ENCODE data around the gene ACOT11.
A peak's percentile ranks its signal among the peaks of the same experiment; 100 is the strongest.

Gene ACOT11

DNA sequence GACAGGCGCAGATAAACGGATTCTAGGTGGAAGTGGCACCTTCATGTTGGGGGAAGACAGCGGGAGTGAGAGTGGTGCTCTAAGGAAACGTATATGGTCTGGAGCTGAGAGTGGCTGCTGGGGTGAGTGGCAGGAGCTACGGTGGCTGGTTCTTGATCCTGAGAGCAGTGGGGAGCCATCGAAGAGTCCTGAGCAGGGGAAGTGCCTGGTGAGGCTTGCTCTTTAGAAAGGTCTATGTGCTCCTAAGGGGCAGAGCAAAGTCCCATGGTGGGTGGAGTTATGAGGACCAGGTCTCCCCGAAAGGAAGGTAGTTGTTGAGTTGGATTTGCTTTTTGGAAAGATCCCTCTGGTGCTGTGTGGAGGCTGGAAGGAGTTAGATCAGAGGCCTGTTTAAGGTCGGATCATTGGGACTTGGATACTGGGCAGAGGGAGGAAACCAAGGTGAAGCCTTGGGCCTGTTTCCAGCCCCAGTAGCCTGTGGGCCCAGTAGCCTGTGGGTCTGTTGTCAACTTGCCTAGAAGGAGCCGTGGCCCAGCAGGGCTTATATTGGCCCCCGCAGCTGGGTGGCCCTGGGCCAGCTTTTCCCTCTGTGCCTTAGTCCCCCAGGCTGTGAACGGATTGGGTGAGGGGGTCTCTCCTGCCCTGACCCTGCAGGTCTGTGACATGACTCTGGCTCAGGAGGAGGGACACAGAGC is 33.0 kb downstream of the ACOT11 start (continued):
- TF ChIP-seq, protein P1, sequence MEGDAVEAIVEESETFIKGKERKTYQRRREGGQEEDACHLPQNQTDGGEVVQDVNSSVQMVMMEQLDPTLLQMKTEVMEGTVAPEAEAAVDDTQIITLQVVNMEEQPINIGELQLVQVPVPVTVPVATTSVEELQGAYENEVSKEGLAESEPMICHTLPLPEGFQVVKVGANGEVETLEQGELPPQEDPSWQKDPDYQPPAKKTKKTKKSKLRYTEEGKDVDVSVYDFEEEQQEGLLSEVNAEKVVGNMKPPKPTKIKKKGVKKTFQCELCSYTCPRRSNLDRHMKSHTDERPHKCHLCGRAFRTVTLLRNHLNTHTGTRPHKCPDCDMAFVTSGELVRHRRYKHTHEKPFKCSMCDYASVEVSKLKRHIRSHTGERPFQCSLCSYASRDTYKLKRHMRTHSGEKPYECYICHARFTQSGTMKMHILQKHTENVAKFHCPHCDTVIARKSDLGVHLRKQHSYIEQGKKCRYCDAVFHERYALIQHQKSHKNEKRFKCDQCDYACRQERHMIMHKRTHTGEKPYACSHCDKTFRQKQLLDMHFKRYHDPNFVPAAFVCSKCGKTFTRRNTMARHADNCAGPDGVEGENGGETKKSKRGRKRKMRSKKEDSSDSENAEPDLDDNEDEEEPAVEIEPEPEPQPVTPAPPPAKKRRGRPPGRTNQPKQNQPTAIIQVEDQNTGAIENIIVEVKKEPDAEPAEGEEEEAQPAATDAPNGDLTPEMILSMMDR (tag by site-specific recombination; IDR thresholded peaks at IDR 0.05): no peak
- TF ChIP-seq ZNF274 (IDR thresholded peaks at IDR 0.05; ENCODE audit: low read length) (no peak), ZNF274 (tag by site-specific recombination; IDR thresholded peaks at IDR 0.05; ENCODE audit: borderline replicate concordance) (no peak)

DNA sequence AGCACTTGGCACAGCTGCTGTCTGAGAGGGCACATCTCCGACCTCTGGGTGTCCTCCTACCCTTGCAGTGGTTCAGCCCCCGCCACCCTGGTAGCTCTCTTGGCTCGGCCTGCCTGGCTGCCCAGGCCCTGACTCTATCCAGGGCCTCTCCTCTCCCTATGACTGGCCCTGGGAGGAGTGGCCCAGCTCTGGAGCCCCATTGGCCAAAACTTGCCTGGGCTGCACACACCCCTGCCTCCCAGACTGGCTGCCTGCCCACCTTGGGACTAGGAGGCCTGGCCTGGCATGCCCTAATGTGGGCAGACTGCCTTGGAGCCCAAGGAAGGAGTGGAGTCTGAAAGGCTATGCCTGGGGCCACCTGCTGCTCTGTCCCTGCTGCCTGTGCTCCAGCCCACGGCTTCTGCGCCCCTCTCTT is 33.6 kb downstream of the ACOT11 start:
- ChIA-PET CTCF (no interaction called here), POLR2A (no interaction called here)
- Histone ChIP-seq H3K4me1 (ENCODE audit: control insufficient read depth, insufficient read depth, low read length) (no peaks in the 10 kb centered on the region), H3K4me3 (ENCODE audit: low read depth, low read length) (no peak overlapping the region), H3K9me3 (ENCODE audit: control insufficient read depth, insufficient read depth, low read depth, low read length) (no peaks in the 10 kb centered on the region), H3K27ac (ENCODE audit: extremely low read depth, low read depth, low read length) (no peak overlapping the region), H3K36me3 (ENCODE audit: control insufficient read depth in 2 of 2, insufficient read depth in 1 of 2, low read length in 2 of 2) (no peaks in the 10 kb centered on the region)
- TF ChIP-seq KLF10 (tag by site-specific recombination; IDR thresholded peaks at IDR 0.05) (peak; percentile 81), ZIC2 (tag by site-specific recombination; IDR thresholded peaks at IDR 0.05) (peak; percentile 50), ZNF747 (tag by site-specific recombination; IDR thresholded peaks at IDR 0.05) (no peak), SCRT2 (tag by site-specific recombination; IDR thresholded peaks at IDR 0.05) (peak; percentile 38; the same call in 1 of the 2 replicates), ZBTB8A (tag by site-specific recombination; IDR thresholded peaks at IDR 0.05) (peak; percentile 55), ZBTB21 (tag by site-specific recombination; IDR thresholded peaks at IDR 0.05) (no peak), ZBTB17 (tag by site-specific recombination; IDR thresholded peaks at IDR 0.05) (peak; percentile 39; the same call in 1 of the 2 replicates), ZFHX2 (tag by site-specific recombination; conservative IDR thresholded peaks at IDR 0.05) (peak; percentile 73)

DNA sequence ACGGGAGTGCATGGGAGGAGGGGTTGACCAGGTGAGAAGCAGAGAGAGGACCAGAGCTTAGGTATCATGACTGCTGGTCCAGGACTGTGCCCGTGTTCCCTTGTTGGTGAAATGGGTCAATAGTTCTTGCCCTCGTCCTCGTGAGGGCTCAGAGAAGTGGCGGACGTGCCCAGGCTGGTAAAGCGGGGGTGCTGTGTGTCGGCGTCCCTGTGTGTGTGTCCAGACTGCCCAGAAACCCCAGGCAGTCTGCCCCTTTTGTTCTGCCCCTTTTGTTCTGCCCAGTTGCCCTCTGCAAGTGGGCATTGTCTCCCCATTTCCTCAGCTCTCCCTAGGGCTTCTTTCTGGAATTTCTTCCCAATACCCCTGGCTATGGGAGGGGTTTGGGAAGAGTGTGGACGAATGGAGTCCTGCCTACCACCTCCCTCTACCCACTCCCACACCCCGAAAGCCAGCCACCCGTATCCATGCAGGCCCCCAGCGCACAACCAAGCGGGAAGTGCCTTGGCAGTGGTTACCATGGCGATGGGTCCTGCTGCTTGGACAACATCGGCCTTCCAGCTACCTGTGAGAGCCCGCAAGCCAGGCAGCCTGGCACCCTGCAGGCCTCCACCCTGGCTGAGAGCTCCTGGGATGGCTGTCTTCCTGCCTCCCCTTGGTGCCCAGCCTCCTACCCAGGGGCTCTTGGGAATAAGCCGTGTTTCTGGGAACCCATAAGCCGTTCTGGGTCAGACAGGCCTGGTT is 34.7 kb downstream of the ACOT11 start:
- Histone ChIP-seq H3K4me3 (ENCODE audit: low read depth, low read length) (no peak overlapping the region), H3K27ac (ENCODE audit: extremely low read depth, low read depth, low read length) (no peak overlapping the region), H3K4me1 (ENCODE audit: control insufficient read depth, insufficient read depth, low read length) (no peaks in the 10 kb centered on the region), H3K36me3 (ENCODE audit: control insufficient read depth in 2 of 2, insufficient read depth in 1 of 2, low read length in 2 of 2) (no peaks in the 10 kb centered on the region), H3K9me3 (ENCODE audit: control insufficient read depth, insufficient read depth, low read depth, low read length) (no peaks in the 10 kb centered on the region)
- ChIA-PET POLR2A (no interaction called here), CTCF (no interaction called here)
- TF ChIP-seq, protein P2, sequence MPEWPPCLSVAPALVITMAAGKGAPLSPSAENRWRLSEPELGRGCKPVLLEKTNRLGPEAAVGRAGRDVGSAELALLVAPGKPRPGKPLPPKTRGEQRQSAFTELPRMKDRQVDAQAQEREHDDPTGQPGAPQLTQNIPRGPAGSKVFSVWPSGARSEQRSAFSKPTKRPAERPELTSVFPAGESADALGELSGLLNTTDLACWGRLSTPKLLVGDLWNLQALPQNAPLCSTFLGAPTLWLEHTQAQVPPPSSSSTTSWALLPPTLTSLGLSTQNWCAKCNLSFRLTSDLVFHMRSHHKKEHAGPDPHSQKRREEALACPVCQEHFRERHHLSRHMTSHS (tag by site-specific recombination; IDR thresholded peaks at IDR 0.05): no peak
- TF ChIP-seq ZIC2 (tag by site-specific recombination; IDR thresholded peaks at IDR 0.05) (peak; percentile 64), ZNF184 (tag by site-specific recombination; IDR thresholded peaks at IDR 0.05) (no peak)
- TF ChIP-seq, protein P3, sequence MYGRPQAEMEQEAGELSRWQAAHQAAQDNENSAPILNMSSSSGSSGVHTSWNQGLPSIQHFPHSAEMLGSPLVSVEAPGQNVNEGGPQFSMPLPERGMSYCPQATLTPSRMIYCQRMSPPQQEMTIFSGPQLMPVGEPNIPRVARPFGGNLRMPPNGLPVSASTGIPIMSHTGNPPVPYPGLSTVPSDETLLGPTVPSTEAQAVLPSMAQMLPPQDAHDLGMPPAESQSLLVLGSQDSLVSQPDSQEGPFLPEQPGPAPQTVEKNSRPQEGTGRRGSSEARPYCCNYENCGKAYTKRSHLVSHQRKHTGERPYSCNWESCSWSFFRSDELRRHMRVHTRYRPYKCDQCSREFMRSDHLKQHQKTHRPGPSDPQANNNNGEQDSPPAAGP (tag by site-specific recombination; IDR thresholded peaks at IDR 0.05): no peak

DNA sequence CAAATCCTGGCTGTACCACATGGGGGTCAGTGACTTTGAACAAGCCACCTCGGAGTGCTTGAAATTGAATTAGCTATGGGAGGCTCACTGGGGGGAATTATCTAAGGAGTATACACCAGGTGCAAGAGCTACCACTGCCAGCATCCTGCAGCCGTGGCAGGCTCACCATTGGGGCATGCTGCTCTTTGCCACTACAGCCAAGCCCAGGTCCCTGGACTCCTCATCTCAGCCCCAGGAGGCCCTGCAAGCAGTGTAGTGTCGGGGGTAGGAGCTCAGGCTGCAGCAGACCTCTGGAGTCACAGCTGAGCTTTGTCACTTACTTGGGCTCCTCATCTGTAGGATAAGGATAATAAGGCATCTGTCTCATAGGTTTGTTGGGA is 35.3 kb downstream of the ACOT11 start:
- CTCF ChIA-PET: interaction anchor here (0.6 to 1.4 kb wide), 2 partner anchors 42 to 94 kb away, joined by 3 read pairs; no protein-coding TSS in a partner anchor
- H3K9me3 ChIP-seq (ENCODE audit: control insufficient read depth, insufficient read depth, low read depth, low read length): no peaks in the 10 kb centered on the region
- H3K36me3 ChIP-seq (ENCODE audit: control insufficient read depth in 2 of 2, insufficient read depth in 1 of 2, low read length in 2 of 2): no peaks in the 10 kb centered on the region
- POLR2A ChIA-PET: no interaction called here
- no peak overlapping the region for H3K4me3 ChIP-seq (ENCODE audit: low read depth, low read length)
- H3K4me1 ChIP-seq (ENCODE audit: control insufficient read depth, insufficient read depth, low read length): no peaks in the 10 kb centered on the region
- H3K27ac ChIP-seq (ENCODE audit: extremely low read depth, low read depth, low read length): no peak overlapping the region
- TF ChIP-seq ZNF660 (tag by site-specific recombination; IDR thresholded peaks at IDR 0.05) (no peak), ZNF843 (tag by site-specific recombination; IDR thresholded peaks at IDR 0.05) (no peak), MYNN (tag by site-specific recombination; IDR thresholded peaks at IDR 0.05; ENCODE audit: borderline replicate concordance) (no peak), ZNF184 (tag by site-specific recombination; IDR thresholded peaks at IDR 0.05) (no peak), ZNF211 (tag by site-specific recombination; IDR thresholded peaks at IDR 0.05; ENCODE audit: low read depth) (no peak), ZNF529 (tag by site-specific recombination; IDR thresholded peaks at IDR 0.05; ENCODE audit: insufficient replicate concordance) (no peak)
- TF ChIP-seq, protein P4, sequence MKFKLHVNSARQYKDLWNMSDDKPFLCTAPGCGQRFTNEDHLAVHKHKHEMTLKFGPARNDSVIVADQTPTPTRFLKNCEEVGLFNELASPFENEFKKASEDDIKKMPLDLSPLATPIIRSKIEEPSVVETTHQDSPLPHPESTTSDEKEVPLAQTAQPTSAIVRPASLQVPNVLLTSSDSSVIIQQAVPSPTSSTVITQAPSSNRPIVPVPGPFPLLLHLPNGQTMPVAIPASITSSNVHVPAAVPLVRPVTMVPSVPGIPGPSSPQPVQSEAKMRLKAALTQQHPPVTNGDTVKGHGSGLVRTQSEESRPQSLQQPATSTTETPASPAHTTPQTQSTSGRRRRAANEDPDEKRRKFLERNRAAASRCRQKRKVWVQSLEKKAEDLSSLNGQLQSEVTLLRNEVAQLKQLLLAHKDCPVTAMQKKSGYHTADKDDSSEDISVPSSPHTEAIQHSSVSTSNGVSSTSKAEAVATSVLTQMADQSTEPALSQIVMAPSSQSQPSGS (tag by site-specific recombination; IDR thresholded peaks at IDR 0.05; ENCODE audit: low read depth): no peak
- TF ChIP-seq, protein P5, sequence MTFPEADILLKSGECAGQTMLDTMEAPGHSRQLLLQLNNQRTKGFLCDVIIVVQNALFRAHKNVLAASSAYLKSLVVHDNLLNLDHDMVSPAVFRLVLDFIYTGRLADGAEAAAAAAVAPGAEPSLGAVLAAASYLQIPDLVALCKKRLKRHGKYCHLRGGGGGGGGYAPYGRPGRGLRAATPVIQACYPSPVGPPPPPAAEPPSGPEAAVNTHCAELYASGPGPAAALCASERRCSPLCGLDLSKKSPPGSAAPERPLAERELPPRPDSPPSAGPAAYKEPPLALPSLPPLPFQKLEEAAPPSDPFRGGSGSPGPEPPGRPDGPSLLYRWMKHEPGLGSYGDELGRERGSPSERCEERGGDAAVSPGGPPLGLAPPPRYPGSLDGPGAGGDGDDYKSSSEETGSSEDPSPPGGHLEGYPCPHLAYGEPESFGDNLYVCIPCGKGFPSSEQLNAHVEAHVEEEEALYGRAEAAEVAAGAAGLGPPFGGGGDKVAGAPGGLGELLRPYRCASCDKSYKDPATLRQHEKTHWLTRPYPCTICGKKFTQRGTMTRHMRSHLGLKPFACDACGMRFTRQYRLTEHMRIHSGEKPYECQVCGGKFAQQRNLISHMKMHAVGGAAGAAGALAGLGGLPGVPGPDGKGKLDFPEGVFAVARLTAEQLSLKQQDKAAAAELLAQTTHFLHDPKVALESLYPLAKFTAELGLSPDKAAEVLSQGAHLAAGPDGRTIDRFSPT (tag by site-specific recombination; IDR thresholded peaks at IDR 0.05): no peak
